GOT3 (cell line): Measurements from ENCODE around the gene ASNSD1.

Experiments used
- DNase-seq: peaks from one replicate; lab custom pipeline; 2025; ENCODE audit warnings: mixed read lengths; lab: John Stamatoyannopoulos, UW

Gene ASNSD1

DNA sequence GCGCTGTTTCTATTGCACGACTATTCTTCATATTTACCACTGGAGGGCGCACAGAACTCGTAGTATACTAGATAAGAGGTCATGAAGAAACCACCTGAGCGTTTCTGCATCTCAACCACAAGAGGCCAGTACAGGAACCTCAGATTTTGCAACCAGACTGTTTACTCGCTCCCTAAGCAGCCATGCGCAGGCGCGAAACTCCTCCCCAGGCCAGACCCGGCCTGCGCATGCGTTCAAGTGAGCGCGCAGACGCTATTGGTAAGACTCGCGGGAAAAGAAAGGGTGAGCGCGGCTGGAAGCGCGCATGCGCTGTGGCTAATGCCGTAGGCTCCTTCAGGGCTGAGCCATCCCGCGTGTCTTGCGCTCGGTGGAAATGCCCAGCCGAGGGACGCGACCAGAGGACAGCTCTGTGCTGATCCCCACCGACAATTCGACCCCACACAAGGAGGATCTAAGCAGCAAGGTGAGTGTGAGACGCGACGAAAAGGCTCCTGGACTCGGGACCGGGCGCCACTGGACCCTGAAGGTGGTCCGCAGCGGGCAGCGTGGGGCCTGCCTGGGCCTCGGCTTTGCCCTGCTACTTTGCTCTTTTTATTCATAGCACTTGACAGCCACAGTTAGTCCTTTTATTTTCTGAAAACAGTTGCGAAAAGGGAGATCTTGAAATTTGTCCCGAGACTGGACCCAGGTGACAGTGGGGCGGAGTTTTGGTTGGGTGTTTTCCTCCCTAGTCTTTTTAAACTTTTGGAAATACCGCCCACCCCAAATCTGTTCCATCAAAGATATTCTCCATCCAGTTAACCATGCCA lies at the start of gene ASNSD1:
Gene ASNSD1 (plus strand): TSS at position 312 of the 809 bp plus-strand sequence. CDS start 4,674 bp downstream, outside the sequence.
- DNase-seq = peak; percentile 86

GRCh38 chr2:189613077-189613636 lies 48.1 kb upstream of the ASNSD1 start:
- DNase-seq = no peak

DNA sequence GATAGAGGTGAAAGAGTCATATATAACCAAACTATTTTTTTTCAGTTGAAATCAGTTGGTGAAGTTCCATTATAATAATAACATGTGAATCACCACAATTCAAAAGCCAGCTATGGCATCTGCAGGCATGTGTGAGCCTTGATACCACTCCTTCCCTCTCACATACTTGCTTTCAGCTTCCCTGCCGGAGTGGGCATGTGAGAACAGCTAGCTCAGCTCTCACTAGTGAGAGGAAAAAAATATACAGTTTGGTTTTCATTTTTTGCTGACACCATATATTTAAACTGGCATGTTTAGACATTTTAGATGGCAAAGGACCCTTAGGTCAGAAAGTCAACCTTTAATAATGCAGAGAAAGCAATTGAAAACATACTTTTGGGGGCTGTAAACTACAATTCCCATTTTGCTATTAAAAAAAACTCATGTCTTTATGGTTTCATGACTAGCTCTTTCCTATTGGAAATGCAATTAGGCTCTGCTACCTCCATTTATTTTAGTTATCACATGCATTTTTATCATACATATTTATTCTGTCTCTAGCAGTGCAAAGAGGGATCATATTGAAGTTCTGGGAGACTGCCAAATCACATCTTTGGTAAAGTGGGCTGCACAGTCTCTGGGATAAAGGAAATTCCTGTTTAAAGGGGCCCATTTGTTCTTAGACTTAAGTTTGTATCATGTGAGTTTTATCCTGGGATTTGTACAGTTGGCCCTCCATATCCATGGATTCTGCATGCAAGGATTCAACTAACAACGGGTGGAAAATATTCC lies 47.4 kb upstream of the ASNSD1 start:
- no peak for DNase-seq

DNA sequence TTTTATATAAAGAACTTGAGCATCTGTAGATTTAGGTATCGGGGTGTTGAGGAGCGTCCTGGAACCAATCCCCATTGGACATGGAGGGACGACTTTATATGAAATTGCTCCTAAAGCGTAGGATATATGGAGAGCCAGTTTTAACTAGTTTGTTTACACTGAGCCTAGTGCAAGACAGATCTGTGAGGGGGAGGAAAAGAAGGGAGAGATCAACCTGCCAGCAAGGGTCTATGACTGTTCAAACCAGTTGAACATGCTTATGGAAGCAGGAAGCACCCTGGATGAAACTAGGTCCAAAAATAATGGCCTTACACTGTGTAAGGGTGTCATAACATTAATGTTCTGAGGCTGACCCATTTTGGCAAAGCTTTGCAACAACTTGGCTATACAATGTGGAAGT lies 46.7 kb upstream of the ASNSD1 start:
- DNase-seq = no peak

DNA sequence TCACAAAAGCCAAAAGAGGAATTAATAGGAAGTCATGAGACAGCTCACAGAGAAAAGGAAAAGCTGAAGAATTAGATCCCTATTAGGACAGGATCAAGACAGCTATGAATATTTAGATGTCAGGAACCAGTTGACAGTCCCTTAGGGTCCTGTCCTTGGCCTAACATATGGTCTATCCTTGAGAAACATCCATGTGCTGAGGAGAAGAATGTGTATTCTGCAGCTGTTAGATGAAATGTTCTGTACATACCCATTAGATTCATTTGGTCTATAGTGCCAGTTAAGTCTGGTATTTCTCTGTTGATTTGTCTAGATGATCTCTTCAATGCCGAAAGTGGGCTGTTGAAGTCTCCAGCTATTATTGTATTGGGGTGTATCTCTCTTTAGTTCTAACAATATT lies 43.1 kb upstream of the ASNSD1 start:
- DNase-seq = no peak

GRCh38 chr2:189621781-189622180 lies 39.5 kb upstream of the ASNSD1 start:
- no peak for DNase-seq

DNA sequence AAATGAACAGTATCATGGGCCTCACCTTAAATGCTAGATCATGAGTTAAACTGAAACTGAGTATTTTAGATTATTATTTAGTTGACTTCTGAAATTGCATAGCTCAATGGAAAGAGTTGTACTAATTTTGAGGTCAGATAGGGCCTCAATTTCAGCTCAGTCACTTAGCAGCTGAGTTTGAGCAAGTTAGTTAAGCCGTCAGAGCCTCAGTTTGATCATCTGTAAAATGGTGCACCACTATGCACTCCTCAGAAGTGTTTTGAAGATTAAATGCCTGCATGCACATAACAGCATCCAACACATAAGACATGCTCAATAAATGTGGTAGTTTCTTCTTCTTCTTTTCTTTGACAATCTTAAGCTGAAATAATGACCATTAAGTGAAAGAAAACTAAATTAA lies 38.2 kb upstream of the ASNSD1 start:
- no peak for DNase-seq

DNA sequence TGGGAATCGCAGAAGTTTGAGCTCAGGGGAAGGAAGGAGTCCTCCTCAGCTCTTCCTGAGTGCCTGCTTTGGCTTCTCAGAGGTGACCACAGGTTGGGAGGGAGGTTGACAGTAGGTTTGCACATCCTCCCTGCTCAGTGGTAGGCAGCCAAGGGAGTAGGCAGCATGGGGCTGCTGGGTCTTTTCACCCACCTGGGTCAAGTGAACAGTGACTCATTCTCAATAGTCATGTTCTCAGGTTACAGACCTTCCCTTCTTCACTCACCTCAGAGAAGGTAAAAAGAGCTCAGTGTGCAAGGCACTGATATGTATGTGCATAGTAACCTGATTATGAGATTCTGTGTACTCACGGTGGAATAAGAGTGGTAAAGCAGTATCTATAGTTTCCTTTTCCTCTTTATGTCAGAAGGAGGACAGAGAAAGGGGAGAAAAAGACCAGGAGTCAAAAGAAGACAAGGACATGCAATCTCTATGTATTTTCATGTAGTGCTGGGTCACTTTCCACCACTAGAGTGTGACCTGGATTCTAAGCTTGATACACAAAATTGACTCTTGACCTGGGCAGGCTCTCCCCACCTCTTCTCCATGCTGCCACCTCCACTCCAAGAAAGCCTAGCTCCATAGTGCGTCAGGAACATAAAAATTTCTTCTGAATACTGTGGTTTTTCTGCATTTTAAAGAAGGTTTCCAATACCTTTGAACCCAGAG lies 36.5 kb upstream of the ASNSD1 start:
- no peak for DNase-seq

GRCh38 chr2:189625636-189626035 lies 35.6 kb upstream of the ASNSD1 start:
- no peak for DNase-seq

GRCh38 chr2:189627789-189628188 lies 33.5 kb upstream of the ASNSD1 start:
- DNase-seq = no peak

- no peak for DNase-seq
Measured at GRCh38 chr2:189628817-189629530, 32.3 kb upstream of the ASNSD1 start.

- no peak for DNase-seq
Measured at GRCh38 chr2:189629531-189630453, 31.5 kb upstream of the ASNSD1 start.

DNA sequence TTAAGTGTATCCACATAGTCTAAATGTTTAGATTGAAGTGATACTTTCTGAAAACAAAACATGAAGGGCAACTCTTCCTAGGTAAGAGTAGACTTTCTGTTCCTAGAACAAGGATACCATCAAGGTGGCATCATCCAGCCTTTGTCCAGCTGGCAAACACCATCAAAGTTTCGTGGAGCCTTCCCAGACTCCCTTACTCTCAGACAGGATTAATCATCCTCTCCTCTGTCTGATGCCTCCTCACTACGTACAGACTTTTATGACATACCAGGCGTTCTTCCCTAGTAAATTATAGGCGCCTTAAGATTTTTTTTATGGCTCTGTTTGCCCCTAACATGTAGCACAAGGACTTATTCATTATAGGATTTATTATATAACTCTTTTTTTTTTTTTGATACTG lies 29.4 kb upstream of the ASNSD1 start:
- no peak for DNase-seq

DNA sequence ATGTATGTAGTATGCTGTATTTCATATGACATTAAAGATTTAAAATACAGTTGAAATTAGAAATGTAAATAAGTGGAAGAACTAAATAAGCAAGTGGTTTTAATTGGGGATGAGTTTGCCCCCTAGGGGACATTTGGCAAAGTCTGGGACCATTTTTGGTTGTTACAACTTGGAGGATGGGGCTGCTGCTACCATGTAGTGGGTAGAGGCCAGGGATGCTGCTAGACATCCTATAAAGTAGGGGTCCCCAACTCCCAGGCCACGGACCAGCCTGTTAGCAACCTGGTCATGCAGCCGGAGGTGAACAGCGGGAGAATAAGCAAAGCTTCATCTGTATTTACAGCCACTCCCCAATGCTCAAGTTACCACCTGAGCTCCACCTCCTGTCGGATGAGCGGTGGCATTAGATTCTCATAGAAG lies 27.9 kb upstream of the ASNSD1 start:
- DNase-seq = no peak

- DNase-seq = no peak
Measured at GRCh38 chr2:189635353-189635752, 25.9 kb upstream of the ASNSD1 start.

DNA sequence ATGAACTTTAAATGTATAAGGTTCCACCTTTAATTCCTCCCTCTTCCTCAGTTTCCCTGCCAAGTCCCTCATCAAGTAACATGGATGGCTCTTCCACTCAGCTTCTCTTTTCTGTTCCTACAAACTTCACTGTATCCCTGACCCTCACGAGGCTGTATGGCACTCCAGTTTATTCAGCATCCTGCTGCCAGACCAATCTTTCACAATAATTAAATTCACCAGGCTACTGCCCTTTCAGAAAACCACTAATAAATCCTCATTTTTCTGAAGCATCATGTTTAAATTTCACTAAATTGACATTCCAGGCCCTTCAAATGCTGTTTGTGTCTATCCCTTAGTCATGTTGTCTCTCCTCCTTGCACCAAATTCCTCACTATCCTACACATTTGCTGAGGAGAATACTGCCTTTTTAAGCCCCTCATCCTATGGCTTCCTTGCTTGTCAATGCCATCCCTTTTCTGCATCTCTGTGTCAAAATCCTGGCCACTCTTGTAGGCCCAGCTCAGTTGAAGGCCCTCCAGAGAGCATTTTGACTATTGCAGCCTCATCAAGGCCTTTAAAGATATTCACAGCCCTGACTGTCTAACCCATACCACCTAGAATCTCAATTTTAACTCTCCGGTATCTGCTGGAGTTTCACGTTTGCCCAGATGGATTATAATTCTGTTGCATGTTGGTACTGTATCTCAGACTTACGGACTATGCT lies 22.8 kb upstream of the ASNSD1 start:
- no peak for DNase-seq

- no peak for DNase-seq
Measured at GRCh38 chr2:189639007-189639609, 22.2 kb upstream of the ASNSD1 start.

GRCh38 chr2:189641002-189641401 lies 20.3 kb upstream of the ASNSD1 start:
- DNase-seq = no peak

- no peak for DNase-seq
Measured at GRCh38 chr2:189641590-189641989, 19.7 kb upstream of the ASNSD1 start.
